HT1080 (cell line): ENCODE measurements around the gene SCAI. TPM values are rescaled to one million over a fixed set of nuclear protein-coding genes. Genes with fewer than 3 reads are reported as not detected.
"Not testable (repeated sequence)": the region's sequence is repeated elsewhere in the genome, so short reads cannot be mapped to it uniquely, and the experiment has no call there.

Experiments used
- DNase-seq: peaks from one replicate; pipeline ENCODE4 v3.0.0-alpha.2; 2015; ENCODE audit warnings: low read depth
- total RNA-seq: library from RNA; depleted of rRNA; stranded (reverse); fragments of >200 nt; shearing (Covaris generic); gene quantifications from 2 replicates; pipeline ENCODE4 v1.2.3, GENCODE V29; 2014

SCAI gene
- total RNA-seq, 1 experiment from 2014 or later: 7.3 TPM

DNA sequence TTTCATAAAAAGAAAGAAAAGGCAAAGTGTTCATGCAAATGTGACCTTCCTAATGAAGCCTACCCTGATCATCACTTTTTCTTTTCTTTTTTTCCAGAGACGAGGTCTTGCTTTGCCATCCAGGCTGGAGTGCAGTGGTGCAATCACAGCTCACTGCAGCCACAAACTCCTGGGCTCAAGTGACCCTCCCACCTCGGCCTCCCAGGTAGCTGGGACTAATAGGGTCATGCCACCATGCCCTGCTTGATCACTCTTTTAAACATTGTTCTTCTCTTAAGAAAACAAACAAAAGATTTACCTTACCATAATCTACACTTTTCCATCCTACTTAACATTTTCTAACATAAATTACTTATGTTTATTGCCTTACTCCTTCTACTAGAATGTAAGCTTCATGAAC lies 193.9 kb downstream of the SCAI start:
- no peak for DNase-seq

DNA sequence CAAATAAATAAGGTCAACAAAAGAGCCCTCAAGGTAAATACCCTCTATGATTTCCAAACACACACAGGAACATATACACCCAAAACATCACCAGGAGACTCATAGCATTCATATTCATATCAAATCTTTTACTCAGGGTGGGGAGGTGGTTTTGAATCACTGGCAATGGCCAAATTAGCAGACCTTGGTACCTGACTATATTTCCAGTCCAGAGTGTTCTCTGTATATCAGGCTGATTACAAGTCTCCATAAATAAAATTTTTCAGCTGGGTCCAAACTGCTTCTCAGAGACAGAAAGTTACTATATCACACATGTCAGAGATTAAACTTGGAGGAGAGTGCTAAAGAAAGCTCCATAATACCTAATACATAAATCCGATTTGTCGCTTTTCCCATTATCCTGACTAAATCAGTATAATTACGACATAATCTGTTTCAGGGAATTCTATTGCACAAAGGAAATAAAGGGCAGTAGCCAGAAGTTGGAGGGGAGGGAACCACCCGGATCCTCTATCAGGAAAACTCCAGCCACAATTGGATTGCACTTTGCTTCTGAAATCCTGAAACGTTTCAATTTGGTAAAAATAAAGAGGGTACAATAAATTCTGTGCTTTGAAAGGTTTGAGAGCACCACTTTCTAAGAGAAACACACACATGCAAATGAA lies 195.5 kb downstream of the SCAI start:
- DNase-seq: no peak

DNA sequence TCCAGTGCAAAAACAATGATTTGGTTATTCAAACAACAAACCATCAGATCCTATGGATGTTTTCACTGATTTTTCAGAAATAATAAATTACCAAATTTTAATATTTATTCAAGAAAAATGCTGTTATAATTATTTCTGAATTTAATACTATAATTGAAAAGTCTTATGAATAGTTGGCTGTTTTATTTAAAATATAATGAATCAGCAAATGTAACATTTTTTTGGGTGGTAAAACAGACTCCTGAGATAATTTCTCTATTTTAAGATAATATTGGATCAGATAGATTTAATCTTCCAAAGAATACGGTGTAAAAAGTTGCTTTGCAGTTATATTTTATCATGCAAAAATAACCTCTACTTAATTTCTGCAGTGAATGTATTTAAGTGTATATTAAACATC lies 197.2 kb downstream of the SCAI start:
- DNase-seq: no peak

DNA sequence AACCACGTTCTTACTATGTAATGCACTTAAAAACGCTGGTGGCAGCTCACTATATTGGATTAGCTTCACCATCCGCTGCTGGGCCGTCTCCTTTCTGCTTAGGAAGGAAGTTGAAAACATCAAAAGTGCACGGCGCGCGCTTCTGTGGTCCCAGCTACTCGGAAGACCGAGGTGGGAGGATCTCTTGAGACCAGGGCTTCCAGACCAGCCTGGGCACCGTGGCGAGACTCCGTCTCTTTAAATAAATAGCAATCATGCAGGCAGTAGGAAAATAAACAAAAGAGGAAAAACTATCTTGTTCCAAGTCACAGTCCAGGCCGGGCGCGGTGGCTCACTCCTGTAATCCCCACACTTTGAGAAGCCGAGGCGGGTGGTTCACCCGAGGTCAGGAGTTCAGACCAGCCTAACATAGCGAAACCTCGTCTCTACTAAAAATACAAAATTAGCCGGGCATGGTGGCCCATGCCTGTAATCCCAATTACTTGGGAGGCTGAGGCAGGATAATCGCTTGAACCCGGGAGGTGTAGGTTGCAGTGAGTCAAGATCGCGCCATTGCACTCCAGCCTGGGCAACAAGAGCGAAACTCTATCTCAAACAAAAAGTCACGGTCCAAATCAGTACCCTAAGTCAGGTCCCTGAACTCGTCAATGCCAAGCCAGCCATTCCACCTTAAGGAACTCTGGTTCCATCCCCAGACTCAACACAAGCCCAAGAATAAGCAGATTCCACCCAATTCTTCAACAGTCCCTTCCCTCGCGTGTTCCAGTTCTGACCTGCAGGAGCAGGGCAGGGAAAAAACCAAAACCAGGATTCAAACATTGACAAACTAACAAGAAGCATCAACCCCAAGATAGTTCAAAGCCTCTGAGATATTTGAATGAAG lies 201.4 kb downstream of the SCAI start:
- peak; percentile 48 for DNase-seq

DNA sequence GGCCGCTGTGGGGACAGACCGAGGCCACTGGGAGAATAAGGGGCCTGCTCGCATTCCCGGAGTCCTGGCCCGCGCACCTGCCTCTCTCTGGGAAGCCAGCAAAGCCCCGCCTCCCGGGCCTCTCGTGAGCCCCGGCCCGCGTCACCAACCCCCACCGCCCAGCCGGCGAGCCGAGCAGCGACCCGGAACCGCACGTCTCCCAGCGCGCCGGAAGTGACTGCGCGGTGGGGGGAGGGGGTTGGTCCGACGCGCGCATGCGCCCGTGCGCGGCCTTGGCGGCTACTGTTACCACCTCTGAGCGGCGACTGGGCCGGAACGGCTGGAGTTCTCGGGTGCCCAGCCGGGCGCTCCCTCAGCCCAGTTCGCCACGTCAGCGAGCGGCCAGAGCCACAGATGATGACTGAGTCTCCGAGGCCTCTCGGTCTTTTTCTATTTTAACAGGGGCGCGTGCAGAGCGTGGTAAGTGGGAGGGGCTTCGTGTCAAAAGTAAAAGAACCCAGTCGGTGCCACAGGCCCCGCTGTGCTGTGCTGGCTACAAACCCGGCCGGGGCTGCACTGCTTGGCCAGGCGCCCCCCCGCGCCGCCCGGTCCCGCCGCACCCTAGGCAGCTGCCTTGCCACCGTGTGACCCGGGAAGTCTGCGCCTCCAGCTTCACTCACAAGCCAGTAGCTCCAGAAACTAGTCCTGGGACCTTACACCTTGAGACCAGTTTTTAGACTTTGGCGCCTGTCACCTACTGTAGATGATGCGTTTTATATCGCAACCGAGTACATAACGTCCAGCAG lies 202.2 kb downstream of the SCAI start, which contains the start of gene GOLGA1:
TSS of gene GOLGA1 (minus strand) at position 190 of the 785 bp plus-strand sequence. CDS start 2,372 bp downstream, outside the sequence.
- DNase-seq: peak; percentile 96

DNA sequence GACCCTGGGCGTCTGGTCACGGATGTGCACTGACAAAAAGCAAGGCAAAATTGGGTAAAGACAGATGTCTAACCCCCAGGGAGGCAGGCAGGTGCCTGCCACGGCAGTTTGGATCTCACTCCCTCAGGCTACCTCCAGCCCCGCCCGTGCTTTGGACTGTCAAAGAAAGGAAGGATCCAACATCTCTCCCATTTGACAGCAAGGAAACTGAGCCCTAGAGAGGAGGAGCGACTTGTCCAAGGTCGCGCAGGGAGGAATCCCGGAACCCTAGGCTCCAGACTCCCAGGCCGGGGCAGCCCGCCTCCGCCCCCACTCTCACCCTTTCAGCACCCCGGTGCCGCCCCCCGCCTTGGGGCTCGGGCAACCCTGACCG lies 202.8 kb downstream of the SCAI start:
- DNase-seq: no peak

DNA sequence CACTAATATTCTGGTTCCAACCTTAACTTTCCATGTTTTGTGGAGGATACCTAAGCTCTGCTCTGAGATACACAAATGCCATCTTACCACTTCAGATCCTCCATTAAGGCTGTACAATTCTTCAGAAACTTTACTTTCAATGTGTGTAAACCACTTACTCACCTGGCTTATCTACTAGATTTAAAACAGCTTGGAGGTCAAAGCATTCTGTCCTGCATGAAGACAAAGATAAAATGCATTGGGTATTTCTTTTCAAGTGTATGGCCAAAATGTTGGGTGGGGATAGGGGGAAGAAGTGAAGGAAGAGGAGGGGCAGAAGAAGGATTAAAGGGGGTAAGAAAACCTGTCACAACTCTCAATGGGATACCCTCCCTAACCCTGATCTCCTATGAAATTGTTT lies 203.4 kb downstream of the SCAI start:
- DNase-seq: no peak

DNA sequence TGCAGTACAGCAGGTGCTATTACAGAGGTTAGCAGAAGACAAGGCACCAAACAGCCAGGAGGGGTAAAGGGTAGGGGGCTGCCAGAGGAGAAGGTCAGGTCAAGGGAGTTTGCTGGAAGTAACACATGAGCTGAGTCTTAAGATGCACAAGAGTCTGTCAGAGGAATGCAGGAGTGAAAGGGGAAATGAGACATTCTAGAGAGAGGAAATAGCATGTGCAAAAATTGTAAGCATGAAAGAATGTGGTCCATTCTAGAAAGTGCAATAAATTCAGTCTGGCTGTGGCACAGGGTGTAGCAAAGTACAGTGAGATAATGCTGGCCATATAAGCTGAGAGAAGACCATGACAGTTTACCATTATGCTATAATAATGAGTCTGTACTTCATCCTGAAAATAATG lies 209.0 kb downstream of the SCAI start:
- DNase-seq: peak; percentile 68

DNA sequence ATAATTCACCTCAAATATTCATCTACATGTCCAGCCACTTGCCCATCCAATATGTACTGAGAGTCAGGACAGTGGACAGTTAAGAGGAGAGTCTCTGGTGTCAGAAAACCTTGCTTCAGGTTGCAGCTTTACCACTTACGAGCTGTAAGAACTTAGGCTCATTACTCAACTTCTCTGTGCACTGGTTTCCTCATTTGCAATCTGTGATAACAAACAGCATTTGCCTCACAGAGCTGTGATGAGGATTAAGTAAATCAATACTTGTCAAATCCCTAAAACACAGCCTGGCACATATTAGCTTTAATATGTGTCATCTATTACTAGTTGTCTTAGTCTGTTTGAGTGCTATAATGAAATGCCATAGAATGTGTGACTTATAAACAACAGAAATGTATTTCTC lies 211.0 kb downstream of the SCAI start:
- no peak for DNase-seq

DNA sequence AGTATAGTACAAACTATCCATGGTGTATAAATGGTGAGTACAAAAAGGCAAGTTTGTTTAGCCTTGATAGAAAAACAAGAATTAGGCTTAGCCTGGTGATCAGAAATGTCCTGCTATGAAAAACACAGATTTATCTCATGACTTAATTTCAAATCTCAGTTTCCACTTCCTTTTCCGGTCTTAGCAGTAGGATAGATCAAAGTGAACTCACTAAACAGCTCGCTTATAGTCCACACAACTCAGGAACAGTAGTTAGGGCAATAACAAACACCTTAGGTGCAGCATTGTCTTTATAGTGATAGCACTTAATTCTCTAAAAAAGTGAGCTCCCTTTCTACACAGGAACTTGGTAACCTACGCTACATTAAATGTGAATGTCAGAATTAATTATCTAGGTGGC lies 213.9 kb downstream of the SCAI start:
- DNase-seq: no peak

DNA sequence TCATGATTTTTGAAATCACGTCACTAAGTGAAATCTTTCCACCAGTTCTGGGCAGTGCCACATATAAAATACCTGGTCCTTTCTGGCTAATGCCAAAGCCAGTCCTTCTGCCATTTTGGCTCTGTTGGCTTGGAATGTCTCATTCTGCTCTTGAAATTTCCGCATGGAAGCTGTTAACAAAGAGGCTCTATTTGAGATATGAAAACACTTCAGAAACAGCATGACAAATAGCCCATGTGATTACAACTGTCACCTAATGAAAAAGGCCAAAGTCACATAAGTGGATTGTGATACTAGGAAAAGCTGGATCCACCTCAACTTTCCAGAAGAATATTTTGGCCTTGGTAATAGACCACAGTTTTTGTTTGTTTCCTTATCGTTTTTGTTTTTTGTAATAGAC lies 215.2 kb downstream of the SCAI start:
- DNase-seq: no peak

DNA sequence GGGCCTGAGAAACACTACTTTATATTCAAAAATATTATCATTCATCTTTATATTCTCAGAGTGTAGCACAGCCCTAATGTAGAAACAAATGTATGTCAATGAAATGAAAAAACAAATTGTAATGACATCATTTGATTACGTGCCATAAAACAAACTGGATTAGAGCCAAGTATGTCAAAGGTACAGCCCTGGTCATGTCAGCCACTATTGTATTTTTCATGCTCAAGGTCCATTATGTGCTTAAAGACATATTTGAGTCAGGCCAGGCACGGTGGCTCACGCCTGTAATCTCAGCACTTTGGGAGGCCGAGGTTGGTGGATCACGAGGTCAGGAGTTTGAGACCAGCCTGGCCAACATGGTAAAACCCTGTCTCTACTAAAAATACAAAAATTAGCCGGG lies 222.9 kb downstream of the SCAI start:
- not testable (repeated sequence) for DNase-seq

DNA sequence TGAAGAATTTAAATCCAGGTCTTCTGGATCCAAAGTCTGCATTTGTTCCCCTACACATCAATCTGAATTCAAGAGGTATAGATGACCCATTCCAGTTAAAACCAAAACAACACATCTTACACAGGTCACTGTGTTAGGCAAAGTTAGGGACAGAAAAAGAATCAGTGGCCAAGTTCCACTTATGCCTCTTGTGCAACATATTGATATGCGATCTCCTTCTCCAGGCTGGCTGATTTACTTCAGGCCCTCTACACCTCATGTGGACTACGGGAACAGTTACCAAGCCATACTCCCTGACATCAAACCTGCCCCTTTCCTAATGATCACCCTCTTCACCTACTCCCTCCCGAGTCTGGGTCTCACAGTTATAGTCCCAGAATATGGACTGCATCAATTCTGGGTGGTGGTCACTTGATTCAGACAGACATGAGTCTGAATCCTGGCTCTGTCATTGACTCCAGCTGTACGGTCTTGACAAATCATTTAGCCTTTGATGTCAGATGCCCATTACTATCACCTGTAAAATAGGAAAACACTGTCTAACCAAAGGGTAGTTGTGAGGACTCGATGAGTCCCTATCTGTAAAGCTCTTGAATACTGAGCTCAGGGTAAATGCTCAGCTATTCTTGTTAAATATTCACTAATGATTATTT lies 228.4 kb downstream of the SCAI start:
- DNase-seq: no peak

DNA sequence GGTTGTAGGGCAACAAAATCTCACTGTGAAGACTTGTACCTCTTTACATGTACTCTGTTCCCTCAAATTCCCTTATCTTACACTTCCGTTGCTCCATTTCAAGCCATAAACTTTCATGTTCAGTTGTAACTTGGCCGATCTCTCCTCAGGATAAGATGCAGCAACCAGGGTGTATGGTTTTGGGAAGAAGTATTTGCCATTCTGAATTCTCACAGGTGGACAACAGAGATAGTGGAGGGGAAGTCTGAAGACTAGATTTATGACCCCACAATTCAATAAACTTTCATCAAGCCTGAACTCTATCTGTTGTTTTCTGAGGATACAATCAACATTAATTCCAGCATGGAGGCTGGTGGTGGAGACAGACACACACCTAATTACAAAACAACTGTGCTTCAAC lies 229.9 kb downstream of the SCAI start:
- DNase-seq: no peak

DNA sequence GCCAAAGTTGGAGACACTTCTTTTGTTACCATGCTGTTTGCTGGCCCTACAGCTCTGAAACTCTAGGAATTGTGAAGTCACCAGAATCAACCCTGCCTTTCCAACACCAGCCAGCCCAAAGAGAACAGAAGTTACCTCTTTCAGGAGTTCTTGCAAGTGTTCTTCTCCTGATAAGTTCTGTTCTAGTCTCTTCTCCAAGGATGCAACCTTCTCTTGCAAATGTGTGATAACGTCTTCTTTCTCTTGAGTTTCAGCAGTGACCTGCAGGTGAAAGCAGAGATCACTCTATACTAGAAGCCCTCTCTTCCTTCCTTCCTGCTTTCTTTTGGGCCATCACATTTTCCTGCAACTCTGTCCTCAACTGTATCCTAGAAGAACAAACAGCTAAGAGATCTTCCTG lies 231.6 kb downstream of the SCAI start:
- no peak for DNase-seq

DNA sequence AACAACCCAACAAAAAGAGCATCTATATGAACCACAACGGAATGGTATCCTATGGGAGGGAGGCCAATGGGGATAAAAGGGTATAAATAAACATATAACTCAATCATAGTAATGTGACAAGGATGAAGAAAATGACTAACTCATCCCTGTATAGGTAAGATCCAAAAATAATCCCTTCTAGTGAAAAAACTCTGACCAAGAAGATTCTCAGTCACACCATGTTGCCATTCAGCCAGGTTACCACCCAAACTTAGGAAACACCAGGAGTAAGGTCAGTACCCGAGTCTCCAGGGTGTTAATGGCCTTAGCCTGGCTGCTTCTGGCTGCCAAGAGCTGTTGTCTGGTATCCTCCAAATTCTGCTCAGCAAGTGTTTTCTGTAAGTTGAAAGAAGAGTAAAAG lies 235.2 kb downstream of the SCAI start:
- DNase-seq: no peak

DNA sequence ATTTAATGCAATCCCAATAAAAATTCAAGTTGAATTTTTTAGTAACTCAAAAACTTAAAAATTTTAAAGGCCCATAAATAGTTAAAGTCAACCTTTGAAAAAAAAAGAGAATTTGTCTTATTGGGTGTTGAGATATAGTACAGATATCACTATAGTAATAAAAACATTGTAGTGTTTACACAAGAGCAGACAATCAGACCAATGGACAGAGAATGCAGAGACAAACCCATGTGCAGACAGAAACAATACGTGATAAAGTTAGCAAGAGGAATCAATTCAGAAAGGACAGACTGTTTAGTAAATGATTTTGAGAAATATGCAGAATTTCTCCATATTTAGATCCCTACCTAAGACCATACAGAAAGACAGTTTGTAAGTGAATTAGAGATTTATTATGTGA lies 236.4 kb downstream of the SCAI start:
- no peak for DNase-seq

DNA sequence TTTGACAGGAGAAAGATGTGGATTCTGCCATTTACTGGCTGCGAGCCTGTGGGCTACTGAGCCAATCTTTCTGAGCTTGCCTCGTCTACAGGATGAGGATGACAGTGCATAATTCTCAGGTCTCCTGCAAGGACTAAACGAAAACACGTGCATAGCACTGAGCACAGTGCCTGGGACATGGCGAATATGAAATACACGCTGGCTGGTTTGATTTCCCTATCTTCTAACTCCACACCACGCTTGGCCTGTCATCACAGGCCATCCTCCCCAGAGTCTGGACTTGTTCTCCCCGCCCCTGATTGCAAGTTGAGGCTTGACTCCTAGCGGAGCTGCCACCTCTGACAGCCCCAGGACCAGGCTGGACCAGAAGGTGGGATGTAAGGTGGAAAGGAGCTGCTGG lies 243.5 kb downstream of the SCAI start:
- DNase-seq: no peak

DNA sequence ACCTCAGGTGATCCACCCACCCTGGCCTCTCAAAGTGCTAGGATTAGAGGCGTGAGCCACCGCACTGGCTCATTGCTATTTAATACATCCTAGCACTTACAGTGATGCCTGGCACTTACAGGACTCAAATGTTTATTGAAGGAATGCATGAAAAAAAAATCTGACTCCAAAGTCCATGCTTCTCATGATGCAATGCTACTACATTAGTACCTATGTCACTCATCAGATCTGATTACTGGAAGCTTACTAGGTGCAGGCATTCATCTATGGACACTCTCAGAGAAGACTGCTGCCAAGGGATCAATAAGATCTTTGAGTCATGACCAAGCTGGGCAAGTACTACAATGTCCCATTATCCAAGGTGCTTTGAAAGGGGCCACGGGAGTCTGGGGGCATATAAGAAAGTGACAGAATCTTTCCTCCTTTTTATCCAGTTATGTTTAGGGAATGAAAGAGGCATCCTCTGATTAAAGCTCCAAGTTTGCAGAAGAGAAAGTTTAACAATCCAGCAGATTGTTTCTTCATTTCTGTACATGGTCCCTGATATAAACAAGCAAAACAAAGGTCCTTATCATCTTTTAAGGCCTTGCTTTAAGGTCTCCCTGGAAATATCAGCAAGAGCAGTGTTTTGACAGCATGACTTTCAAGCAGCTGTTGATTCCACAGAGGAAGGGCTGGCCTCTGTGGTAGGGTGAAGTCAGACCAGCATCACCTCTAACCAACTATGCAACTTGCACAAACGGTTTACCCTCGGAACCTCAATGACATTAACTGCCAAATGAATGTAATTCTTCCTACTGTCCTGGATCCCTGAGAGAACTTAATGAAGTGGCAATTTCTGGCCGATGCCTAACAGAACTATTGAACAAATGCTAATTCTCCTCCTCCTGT lies 245.5 kb downstream of the SCAI start:
- no peak for DNase-seq

DNA sequence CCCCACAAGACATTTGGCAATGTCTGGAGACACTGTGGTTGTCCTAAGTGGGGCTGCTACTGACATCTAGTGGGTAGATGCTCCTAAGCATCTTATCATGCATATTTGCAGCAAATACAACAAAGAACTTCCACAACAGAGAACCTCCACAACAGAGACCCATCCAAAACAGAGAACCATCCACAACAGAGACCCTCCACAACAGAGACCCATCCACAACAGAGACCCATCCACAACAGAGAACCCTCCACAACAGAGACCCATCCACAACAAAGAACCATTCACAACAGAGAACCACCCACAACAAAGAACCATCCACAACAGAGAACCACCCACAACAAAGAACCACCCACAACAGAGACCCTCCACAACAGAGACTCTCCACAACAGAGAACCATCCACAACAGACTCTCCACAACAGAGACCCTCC lies 248.6 kb downstream of the SCAI start:
- peak; percentile 24 for DNase-seq
